K562 (cell line): ENCODE results near the gene KIFC3. TPM values are rescaled to one million over a fixed set of nuclear protein-coding genes. Genes with fewer than 3 reads are reported as not detected.

Experiments used
- ARHGAP35 ChIP-seq: fragments of 450-650 bp; IDR thresholded peaks from 2 replicates; pipeline ENCODE4 v1.6.1; 2018; ENCODE audit not compliant: partially characterized antibody
- DIDO1 ChIP-seq: fragments of 450-650 bp; IDR thresholded peaks from 2 replicates; pipeline ENCODE4 v1.6.1; 2016; ENCODE audit warnings: low read depth, missing biosample characterization, missing genetic modification characterization
- FOXJ2 ChIP-seq: fragments of 200-800 bp; sonication (Bioruptor generic); IDR thresholded peaks from 2 replicates; pipeline ENCODE4 v1.6.1; 2016; ENCODE audit warnings: missing genetic modification characterization, missing compliant biosample characterization
- FOXJ3 ChIP-seq: sonication (generic); formaldehyde crosslinking; IDR thresholded peaks from 2 replicates; pipeline ENCODE4 v1.4.0; 2020; ENCODE audit warnings: mild to moderate bottlenecking, missing genetic modification reagents
- GATA2 ChIP-seq: sonication (generic); formaldehyde crosslinking; IDR thresholded peaks from 2 replicates; pipeline ENCODE4 v1.4.0; 2020; ENCODE audit warnings: mild to moderate bottlenecking, missing genetic modification reagents
- HMG20B ChIP-seq: fragments of 250-450 bp; sonication (Bioruptor Pico); IDR thresholded peaks from 2 replicates; pipeline ENCODE4 v1.5.0; 2021; ENCODE audit warnings: mild to moderate bottlenecking
- MED1 ChIP-seq: sonication (generic); formaldehyde crosslinking; IDR thresholded peaks from 2 replicates; pipeline ENCODE4 v1.8.1; 2023; ENCODE audit warnings: missing genetic modification reagents, borderline replicate concordance
- REST ChIP-seq, 2 experiments: fragments of 450-650 bp; formaldehyde crosslinking in 1 of 2; IDR thresholded peaks; 2 replicates each; pipeline versions ENCODE4 v1.4.0 to v1.6.1; 2014 to 2020; ENCODE audit warnings: mild to moderate bottlenecking in 2 of 2, borderline replicate concordance in 1 of 2, low read depth in 1 of 2
- SAFB2 ChIP-seq: fragments of 200-400 bp; formaldehyde crosslinking; IDR thresholded peaks from 2 replicates; pipeline ENCODE4 v1.6.1; 2018; ENCODE audit warnings: borderline replicate concordance, low read length, low read depth, moderate library complexity; ENCODE audit not compliant: severe bottlenecking
- SETDB1 ChIP-seq: IDR thresholded peaks from one replicate; pipeline ENCODE4 v1.6.1; 2012; ENCODE audit warnings: low read length, control low read depth, inconsistent platforms
- SMAD1 ChIP-seq: fragments of 150-350 bp; IDR thresholded peaks from 2 replicates; pipeline ENCODE4 v1.6.1; 2014; ENCODE audit warnings: low read length, low read depth; ENCODE audit not compliant: partially characterized antibody
- SOX6 ChIP-seq: fragments of 450-650 bp; IDR thresholded peaks from 2 replicates; pipeline ENCODE4 v1.6.1; 2014; ENCODE audit warnings: mild to moderate bottlenecking
- ZC3H11A ChIP-seq: IDR thresholded peaks from 2 replicates; pipeline ENCODE4 v1.6.1; 2012; ENCODE audit warnings: low read depth, low read length, improper control_type of control experiment
- ZNF507 ChIP-seq: conservative IDR thresholded peaks from 2 replicates; pipeline ENCODE4 v1.6.1; 2017; ENCODE audit warnings: missing genetic modification characterization, missing compliant biosample characterization
- polyA plus RNA-seq, 8 experiments: library from polyadenylated mRNA; depleted of rRNA in 4 of 8; stranded (reverse) in 5 of 8; unstranded in 3 of 8; fragments of >200 nt; fragmentation: Nextera tagmentation in 2 of 8; fragmentation: Illumina TruSeq in 1 of 8; extraction: Ambion mirVana in 2 of 8; extraction: Trizol in 1 of 8; gene quantifications; 2 replicates each; pipeline versions ENCODE4 v1.2.1 to v1.2.3, GENCODE V29; 2011 to 2014; ENCODE audit warnings: inconsistent platforms in 1 of 8, missing spikeins in 1 of 8
- total RNA-seq, 7 experiments: library from RNA; depleted of rRNA in 6 of 7; stranded (reverse); fragments of >200 nt in 6 of 7; fragmentation: Illumina TruSeq in 2 of 7; extraction: Trizol in 2 of 7; gene quantifications; 2 replicates each; pipeline versions ENCODE4 v1.2.1 to v1.2.3, GENCODE V29; 2011 to 2021; ENCODE audit warnings: low replicate concordance in 1 of 7
- TF ChIP-seq, protein P1 (sequence below): fragments of 450-650 bp; conservative IDR thresholded peaks from 2 replicates; pipeline ENCODE4 v1.6.1; 2016; ENCODE audit warnings: missing genetic modification characterization, low read depth, mild to moderate bottlenecking, control low read depth, missing compliant biosample characterization
- TF ChIP-seq, protein P2 (sequence below): IDR thresholded peaks from 2 replicates; pipeline ENCODE4 v1.6.1; 2014; ENCODE audit warnings: antibody characterized with exemption

The KIFC3 gene
- total and polyA plus RNA-seq, 9 of the 15 experiments (the other 6 are each of a cell fraction or from before 2014, with no cell fraction given): 0.23 to 105 (median 26.2) TPM

DNA sequence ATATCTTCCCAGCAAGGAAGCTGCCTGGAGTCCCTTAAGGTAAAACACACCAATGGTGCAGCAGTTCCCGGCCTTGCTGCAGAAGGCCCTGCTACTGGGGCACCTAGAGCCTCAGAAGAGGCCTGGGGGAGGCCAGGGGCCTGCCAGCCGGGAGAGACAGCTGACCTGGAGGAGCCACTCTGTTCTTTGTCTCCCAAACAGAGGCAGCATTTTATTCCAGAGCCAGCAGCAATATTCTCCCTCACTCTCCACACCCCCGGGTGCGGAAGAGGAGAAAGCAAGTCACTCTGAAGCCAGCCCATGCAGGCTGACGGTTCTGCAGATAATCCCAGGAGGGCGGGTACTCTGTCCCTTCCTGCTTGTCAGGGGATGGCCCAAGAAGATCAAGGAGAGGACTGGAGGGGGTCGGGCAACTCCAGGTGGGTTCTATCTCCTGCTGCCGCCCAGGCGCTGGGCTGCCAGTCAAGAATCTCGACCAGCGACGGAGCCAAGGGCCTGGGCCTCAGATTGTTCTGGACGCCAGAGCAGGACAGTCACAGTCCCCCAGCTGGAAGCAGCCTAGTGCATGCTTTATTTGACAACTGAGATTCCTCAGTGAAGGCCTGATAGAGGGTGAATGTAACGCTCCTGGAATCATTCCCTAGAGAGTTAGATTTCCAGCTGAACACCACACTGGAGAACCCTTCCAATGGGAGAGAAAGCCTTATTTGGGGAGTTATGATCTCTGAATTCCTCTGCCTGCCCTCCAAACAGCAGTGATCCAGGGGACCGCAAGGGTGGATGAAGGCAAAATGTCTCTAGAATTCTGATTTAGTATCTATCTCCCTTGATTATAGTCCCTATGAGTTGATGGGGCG lies 1.1 kb upstream of the KIFC3 start (continued):
- TF ChIP-seq, protein P1, sequence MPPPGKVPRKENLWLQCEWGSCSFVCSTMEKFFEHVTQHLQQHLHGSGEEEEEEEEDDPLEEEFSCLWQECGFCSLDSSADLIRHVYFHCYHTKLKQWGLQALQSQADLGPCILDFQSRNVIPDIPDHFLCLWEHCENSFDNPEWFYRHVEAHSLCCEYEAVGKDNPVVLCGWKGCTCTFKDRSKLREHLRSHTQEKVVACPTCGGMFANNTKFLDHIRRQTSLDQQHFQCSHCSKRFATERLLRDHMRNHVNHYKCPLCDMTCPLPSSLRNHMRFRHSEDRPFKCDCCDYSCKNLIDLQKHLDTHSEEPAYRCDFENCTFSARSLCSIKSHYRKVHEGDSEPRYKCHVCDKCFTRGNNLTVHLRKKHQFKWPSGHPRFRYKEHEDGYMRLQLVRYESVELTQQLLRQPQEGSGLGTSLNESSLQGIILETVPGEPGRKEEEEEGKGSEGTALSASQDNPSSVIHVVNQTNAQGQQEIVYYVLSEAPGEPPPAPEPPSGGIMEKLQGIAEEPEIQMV (tag): no peak
- TF ChIP-seq SOX6: no peak
- TF ChIP-seq HMG20B (CRISPR knock-in tag): no peak
- TF ChIP-seq ARHGAP35: no peak
- no peak for TF ChIP-seq ZNF507 (tag)
- 0 out of 2 replicates have a peak, but pooled peaks have one; percentile 7 for TF ChIP-seq FOXJ2 (tag)
- TF ChIP-seq FOXJ3 (CRISPR knock-in tag): no peak
- no peak for TF ChIP-seq SAFB2
- no peak for TF ChIP-seq ZC3H11A
- no peak for TF ChIP-seq SETDB1
- TF ChIP-seq REST (IDR thresholded peaks at IDR 0.05; ENCODE audit: borderline replicate concordance): peak; percentile 44
- TF ChIP-seq REST (CRISPR knock-in tag; IDR thresholded peaks at IDR 0.05; ENCODE audit: low read depth): no peak
- TF ChIP-seq GATA2 (CRISPR knock-in tag): no peak
- TF ChIP-seq, protein P2, sequence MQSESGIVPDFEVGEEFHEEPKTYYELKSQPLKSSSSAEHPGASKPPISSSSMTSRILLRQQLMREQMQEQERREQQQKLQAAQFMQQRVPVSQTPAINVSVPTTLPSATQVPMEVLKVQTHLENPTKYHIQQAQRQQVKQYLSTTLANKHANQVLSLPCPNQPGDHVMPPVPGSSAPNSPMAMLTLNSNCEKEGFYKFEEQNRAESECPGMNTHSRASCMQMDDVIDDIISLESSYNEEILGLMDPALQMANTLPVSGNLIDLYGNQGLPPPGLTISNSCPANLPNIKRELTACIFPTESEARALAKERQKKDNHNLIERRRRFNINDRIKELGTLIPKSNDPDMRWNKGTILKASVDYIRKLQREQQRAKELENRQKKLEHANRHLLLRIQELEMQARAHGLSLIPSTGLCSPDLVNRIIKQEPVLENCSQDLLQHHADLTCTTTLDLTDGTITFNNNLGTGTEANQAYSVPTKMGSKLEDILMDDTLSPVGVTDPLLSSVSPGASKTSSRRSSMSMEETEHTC: no peak
- TF ChIP-seq MED1 (CRISPR knock-in tag): no peak
- no peak for TF ChIP-seq SMAD1
- no peak for TF ChIP-seq DIDO1
